ENCODE data around the gene GTSF1L. TPM values are rescaled to one million over a fixed set of nuclear protein-coding genes. Genes with fewer than 3 reads are reported as not detected.

Gene GTSF1L
- total RNA-seq, 1 donor from 2014 or later: 1.3 TPM

DNA sequence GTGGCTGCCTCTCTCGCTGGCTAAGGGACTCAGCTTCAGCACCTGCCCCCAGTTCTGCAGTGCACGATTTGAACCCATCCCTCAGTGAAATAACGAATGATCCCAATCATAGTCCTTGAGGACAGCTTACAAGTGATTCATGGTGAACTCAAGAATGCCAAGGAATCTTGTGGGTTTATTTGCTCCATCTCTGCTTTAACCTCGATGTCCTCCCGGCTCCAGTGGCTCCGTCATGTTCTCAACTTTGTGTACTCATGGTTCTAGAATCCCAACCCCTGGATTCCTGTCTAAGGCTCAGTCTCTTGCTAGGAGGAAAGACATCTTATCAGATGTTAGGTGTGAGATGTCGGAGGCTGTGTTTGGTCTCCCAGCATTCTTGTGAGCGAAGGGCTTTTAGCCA is 29.0 kb upstream of the GTSF1L start:
- intact Hi-C loops (cut with micrococcal nuclease): no loop called here

DNA sequence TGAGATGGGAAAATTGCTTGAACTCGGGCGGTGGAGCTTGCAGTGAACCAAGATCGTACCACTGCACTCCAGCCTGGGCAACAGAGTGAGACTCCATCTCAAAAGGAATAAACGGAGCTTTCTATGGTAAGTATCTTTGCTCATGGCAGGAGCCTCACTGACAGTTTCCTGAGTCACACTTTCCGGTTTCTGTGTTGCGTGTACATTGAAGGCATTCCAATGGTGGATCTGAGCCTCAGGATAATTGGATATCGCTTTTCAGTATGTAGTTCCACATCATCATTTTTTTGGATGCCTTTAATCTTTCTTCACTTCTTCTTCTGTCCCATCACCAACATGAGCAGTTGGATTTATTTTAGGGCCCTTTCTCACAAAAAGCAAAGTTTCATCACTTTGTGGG is 28.6 kb upstream of the GTSF1L start:
- CTCF ChIA-PET: no interaction called here
- H3K27me3 Mint-ChIP-seq: no peaks in the 10 kb centered on the region

More for the DNA sequence above, 29.0 kb upstream of the GTSF1L start:
- H3K27ac Mint-ChIP-seq: no peak overlapping the region
- ATAC-seq (ENCODE audit: low read depth) (no peak), DNase-seq (no peak)
- TF ChIP-seq, protein P1, sequence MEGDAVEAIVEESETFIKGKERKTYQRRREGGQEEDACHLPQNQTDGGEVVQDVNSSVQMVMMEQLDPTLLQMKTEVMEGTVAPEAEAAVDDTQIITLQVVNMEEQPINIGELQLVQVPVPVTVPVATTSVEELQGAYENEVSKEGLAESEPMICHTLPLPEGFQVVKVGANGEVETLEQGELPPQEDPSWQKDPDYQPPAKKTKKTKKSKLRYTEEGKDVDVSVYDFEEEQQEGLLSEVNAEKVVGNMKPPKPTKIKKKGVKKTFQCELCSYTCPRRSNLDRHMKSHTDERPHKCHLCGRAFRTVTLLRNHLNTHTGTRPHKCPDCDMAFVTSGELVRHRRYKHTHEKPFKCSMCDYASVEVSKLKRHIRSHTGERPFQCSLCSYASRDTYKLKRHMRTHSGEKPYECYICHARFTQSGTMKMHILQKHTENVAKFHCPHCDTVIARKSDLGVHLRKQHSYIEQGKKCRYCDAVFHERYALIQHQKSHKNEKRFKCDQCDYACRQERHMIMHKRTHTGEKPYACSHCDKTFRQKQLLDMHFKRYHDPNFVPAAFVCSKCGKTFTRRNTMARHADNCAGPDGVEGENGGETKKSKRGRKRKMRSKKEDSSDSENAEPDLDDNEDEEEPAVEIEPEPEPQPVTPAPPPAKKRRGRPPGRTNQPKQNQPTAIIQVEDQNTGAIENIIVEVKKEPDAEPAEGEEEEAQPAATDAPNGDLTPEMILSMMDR (IDR thresholded peaks at IDR 0.05): no peak
- H3K27me3 Mint-ChIP-seq: no peaks in the 10 kb centered on the region
- CTCF ChIA-PET: no interaction called here
- H3K4me3 Mint-ChIP-seq: no peak overlapping the region
- no peaks in the 10 kb centered on the region for H3K36me3 Mint-ChIP-seq (ENCODE audit: low read depth)
- POLR2A ChIA-PET: no interaction called here
- peaks cover 26% of the 10 kb centered on the region for H3K4me1 Mint-ChIP-seq
- H3K9me3 Mint-ChIP-seq: no peaks in the 10 kb centered on the region

DNA sequence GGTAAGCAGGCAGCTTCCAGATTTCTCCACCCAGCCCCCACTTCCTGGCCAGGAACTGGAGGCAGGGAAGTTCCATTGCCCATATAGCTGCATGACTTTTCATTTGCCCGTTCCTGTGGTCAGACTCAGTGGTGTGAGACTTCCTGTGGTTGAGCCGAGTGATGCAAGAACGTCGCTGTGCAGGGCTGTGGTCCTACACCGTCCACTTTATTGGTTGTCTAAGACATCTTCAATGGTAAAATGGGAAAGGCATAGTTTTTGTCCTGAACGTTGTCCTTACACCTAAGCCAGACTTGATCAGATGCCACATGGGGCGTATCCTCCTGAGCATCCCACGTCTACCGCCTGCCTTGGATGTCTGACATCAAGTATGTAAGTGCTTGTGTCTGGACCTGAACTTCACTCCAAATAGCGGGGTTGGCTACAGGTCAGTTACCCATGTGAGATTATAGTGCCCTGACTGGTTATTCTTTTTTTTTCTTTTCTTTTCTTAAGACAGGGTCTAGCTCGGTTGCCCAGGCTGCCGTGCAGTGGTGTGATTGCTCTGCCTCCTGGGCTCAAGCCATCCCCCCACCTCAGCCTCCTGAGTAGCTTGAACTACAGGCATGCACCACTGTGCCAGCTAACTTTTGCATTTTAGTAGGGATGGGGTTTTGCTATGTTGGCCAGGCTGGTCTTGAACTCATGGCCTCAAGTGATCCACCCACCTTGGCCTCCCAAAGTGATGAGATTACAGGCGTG is 25.9 kb upstream of the GTSF1L start:
- DNase-seq: no peak

More for the DNA sequence above, 28.6 kb upstream of the GTSF1L start:
- peaks cover 29% of the 10 kb centered on the region for H3K4me1 Mint-ChIP-seq
- no peaks in the 10 kb centered on the region for H3K9me3 Mint-ChIP-seq
- DNase-seq (no peak), ATAC-seq (ENCODE audit: low read depth) (no peak)
- H3K27ac Mint-ChIP-seq: no peak overlapping the region
- POLR2A ChIA-PET: no interaction called here
- H3K36me3 Mint-ChIP-seq (ENCODE audit: low read depth): no peaks in the 10 kb centered on the region
- intact Hi-C loops (cut with micrococcal nuclease): no loop called here
- H3K4me3 Mint-ChIP-seq: no peak overlapping the region
- TF ChIP-seq, protein P1 (IDR thresholded peaks at IDR 0.05): no peak

DNA sequence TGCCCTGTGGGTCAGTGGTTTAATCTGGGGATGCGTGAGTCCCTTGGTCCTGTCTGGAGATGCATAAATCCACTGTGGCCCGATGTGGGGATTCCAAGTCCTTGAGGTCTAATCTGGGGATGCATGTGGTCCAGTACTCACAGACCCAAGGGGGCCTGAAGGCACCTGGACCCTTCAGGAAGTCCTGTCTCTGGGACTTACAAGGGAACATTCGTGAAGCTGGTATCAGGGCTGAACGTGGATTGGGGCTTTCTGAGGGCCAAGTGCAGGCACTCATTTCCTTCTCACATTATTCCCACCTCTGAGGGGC is 25.2 kb upstream of the GTSF1L start:
- TF ChIP-seq, protein P1 (IDR thresholded peaks at IDR 0.05): no peak
- H3K4me1 Mint-ChIP-seq: peaks cover 36% of the 10 kb centered on the region
- ChIA-PET POLR2A (interaction anchor here (0.6 to 3.6 kb wide), 15 partner anchors 10 to 329 kb away, joined by 3 to 33 read pairs (median 3); partner anchors contain the start of genes IFT52 and SRSF6), CTCF (interaction anchor here (1.5 to 5.5 kb wide), 3 partner anchors 23 to 437 kb away, joined by 3 to 91 read pairs (median 16); no protein-coding TSS in a partner anchor)
- intact Hi-C loops (cut with micrococcal nuclease): loop anchor here (5.0 kb wide), 2 partner anchors 165 to 455 kb away; no protein-coding TSS in a partner anchor
- H3K27ac Mint-ChIP-seq: peak overlapping the region; percentile 91
- DNase-seq (no peak), ATAC-seq (ENCODE audit: low read depth) (no peak)
- H3K4me3 Mint-ChIP-seq: peak overlapping the region; percentile 64
- H3K27me3 Mint-ChIP-seq: no peaks in the 10 kb centered on the region
- no peaks in the 10 kb centered on the region for H3K9me3 Mint-ChIP-seq
- no peaks in the 10 kb centered on the region for H3K36me3 Mint-ChIP-seq (ENCODE audit: low read depth)

More for the DNA sequence above, 25.9 kb upstream of the GTSF1L start:
- peak; percentile 18 for ATAC-seq (ENCODE audit: low read depth)
- no peaks in the 10 kb centered on the region for H3K36me3 Mint-ChIP-seq (ENCODE audit: low read depth)
- TF ChIP-seq, protein P1 (IDR thresholded peaks at IDR 0.05): no peak
- peak overlapping the region; percentile 64 for H3K4me3 Mint-ChIP-seq
- H3K4me1 Mint-ChIP-seq: peaks cover 36% of the 10 kb centered on the region
- H3K27me3 Mint-ChIP-seq: no peaks in the 10 kb centered on the region
- ChIA-PET CTCF (interaction anchor here (1.5 to 5.5 kb wide), 3 partner anchors 24 to 437 kb away, joined by 3 to 91 read pairs (median 16); no protein-coding TSS in a partner anchor), POLR2A (interaction anchor here (0.6 to 3.6 kb wide), 8 partner anchors 11 to 318 kb away, joined by 3 to 33 read pairs (median 4); partner anchors contain the start of genes IFT52 and SRSF6)
- H3K27ac Mint-ChIP-seq: peak overlapping the region; percentile 91
- H3K9me3 Mint-ChIP-seq: no peaks in the 10 kb centered on the region
- intact Hi-C loops (cut with micrococcal nuclease): loop anchor here (5.0 kb wide), 2 partner anchors 165 to 455 kb away; no protein-coding TSS in a partner anchor

Data from activated B cell treated with CpG ODN at 0.5 μM for 24 hours (primary cell).